AG04449 (cell line): Measurements from ENCODE around the gene INVS.

Experiments
- CTCF ChIA-PET: fragments of 350-600 bp; formaldehyde crosslinking; extraction: SDS; loops from one replicate; lab custom pipeline; 2021; ENCODE audit warnings: antibody characterized with exemption; lab: Yijun Ruan, JAX
- POLR2A ChIA-PET: fragments of 400-600, 350-600 bp; formaldehyde crosslinking; extraction: SDS; loops from one replicate; lab custom pipeline; 2020; ENCODE audit warnings: antibody characterized with exemption, inconsistent platforms; lab: Yijun Ruan, JAX
- DNase-seq: peaks from one replicate; pipeline ENCODE4 v3.0.0-alpha.2; 2010; ENCODE audit warnings: low read depth, low spot score
- H3K4me3 ChIP-seq: 2 replicates; pipeline ENCODE4 v1.5.1; 2011; ENCODE audit warnings: low read depth, mild to moderate bottlenecking, control low read depth, low read length
- TF ChIP-seq, protein P1 (sequence below): IDR thresholded peaks from one replicate; pipeline ENCODE4 v1.5.1; 2011; ENCODE audit warnings: mild to moderate bottlenecking, moderate library complexity, low read length, control low read depth, inconsistent platforms; ENCODE audit not compliant: insufficient read depth; ENCODE audit errors: missing control alignments

The INVS gene

DNA sequence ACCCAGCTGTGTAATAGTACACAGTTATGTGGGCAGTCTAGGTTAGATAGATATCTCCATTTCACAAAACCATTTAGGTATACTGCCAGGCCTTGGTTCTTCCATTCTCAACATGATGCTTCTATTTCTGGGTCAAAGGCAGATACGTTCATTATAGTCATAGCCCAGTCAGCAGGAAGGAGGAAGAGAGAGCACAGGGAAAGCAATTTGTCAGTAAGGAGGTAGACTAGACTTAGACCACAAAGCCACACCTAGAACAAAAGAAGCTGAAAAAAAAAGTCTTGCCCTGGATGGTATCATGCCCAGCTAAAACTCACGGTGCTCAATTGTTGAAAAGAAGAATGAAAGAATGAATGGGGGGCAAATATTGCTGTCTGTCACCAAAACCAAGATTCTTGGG, 7.6 kb downstream of the INVS start:
- H3K4me3 ChIP-seq, result no peak overlapping the region
- TF ChIP-seq, protein P1, sequence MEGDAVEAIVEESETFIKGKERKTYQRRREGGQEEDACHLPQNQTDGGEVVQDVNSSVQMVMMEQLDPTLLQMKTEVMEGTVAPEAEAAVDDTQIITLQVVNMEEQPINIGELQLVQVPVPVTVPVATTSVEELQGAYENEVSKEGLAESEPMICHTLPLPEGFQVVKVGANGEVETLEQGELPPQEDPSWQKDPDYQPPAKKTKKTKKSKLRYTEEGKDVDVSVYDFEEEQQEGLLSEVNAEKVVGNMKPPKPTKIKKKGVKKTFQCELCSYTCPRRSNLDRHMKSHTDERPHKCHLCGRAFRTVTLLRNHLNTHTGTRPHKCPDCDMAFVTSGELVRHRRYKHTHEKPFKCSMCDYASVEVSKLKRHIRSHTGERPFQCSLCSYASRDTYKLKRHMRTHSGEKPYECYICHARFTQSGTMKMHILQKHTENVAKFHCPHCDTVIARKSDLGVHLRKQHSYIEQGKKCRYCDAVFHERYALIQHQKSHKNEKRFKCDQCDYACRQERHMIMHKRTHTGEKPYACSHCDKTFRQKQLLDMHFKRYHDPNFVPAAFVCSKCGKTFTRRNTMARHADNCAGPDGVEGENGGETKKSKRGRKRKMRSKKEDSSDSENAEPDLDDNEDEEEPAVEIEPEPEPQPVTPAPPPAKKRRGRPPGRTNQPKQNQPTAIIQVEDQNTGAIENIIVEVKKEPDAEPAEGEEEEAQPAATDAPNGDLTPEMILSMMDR, result no peak
- POLR2A ChIA-PET, result no interaction called here
- CTCF ChIA-PET, result no interaction called here
- no peak for DNase-seq

GRCh38 chr9:100108559-100108958, 9.5 kb downstream of the INVS start:
- TF ChIP-seq, protein P1, result no peak
- no peak for DNase-seq
- ChIA-PET POLR2A (no interaction called here), CTCF (no interaction called here)
- H3K4me3 ChIP-seq, result no peak overlapping the region

- CTCF ChIA-PET, result interaction anchor here (1.1 kb wide), 1 partner anchor 111 kb away, joined by 4 read pairs; no protein-coding TSS in a partner anchor
- no peak overlapping the region for H3K4me3 ChIP-seq
These were observed 12.2 kb downstream of the INVS start for GRCh38 chr9:100111235-100111634.

GRCh38 chr9:100112677-100113336, 13.8 kb downstream of the INVS start:
- no peak overlapping the region for H3K4me3 ChIP-seq
- no peak for DNase-seq
- TF ChIP-seq, protein P1, result no peak
- ChIA-PET POLR2A (no interaction called here), CTCF (no interaction called here)

More at GRCh38 chr9:100111235-100111634, 12.2 kb downstream of the INVS start:
- TF ChIP-seq, protein P1, result no peak
- POLR2A ChIA-PET, result interaction anchor here (0.6 to 1.1 kb wide), 3 partner anchors 10 to 402 kb away, joined by 3 to 4 read pairs (median 3); no protein-coding TSS in a partner anchor
- peak; percentile 94 for DNase-seq

- ChIA-PET POLR2A (no interaction called here), CTCF (no interaction called here)
- no peak overlapping the region for H3K4me3 ChIP-seq
- TF ChIP-seq, protein P1, result no peak
- no peak for DNase-seq
These were observed 18.3 kb downstream of the INVS start for GRCh38 chr9:100117316-100117715.

DNA sequence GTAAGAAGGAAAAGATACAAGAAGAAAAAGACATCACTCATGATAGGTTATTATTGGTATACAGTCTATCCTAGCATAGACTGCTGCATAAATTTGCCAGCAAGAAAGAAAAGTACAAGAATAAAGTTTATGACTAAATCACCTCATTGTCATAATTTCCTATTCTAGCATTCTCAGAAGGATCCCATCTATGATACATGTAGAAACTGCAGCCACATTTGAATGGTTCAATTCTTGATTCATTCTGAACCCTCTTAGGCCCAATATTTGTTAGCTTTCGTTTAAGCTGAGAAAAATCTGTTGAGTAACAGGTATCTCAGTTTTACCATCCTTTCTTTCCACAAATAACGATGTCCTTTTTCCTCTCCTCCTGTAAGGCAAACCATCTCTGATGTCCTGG, 21.2 kb downstream of the INVS start:
- POLR2A ChIA-PET, result no interaction called here
- no peak for DNase-seq
- TF ChIP-seq, protein P1, result no peak
- CTCF ChIA-PET, result interaction anchor here (0.8 kb wide), 1 partner anchor 29 kb away, joined by 3 read pairs; no protein-coding TSS in a partner anchor
- H3K4me3 ChIP-seq, result no peak overlapping the region
